NCI-H2227 (cell line): ENCODE results near the gene CEP104.

Experiments
- DNase-seq: peaks from one replicate; lab custom pipeline; 2025; ENCODE audit not compliant: unreplicated experiment; lab: John Stamatoyannopoulos, UW

CEP104 gene

GRCh38 chr1:3767328-3767925 lies 89.6 kb downstream of the CEP104 start:
- no peak for DNase-seq

GRCh38 chr1:3763351-3764125 lies 93.5 kb downstream of the CEP104 start:
- DNase-seq = peak; percentile 71

- no peak for DNase-seq
These were observed 94.2 kb downstream of the CEP104 start for GRCh38 chr1:3762873-3763228.

- DNase-seq = no peak
These were observed 94.7 kb downstream of the CEP104 start for GRCh38 chr1:3762151-3762872.
